Parathyroid adenoma (tissue), 2 donors: ENCODE data around the gene TMEM184B.

Experiments
- H2AFZ ChIP-seq: fragments of 300-600 bp; sonication (generic); one replicate; pipeline ENCODE4 v1.7.0; 2017; ENCODE audit warnings: antibody characterized with exemption, mild to moderate bottlenecking
- H3K27ac ChIP-seq: fragments of 300-600 bp; sonication (generic); one replicate; pipeline ENCODE4 v1.7.0; 2017
- H3K27me3 ChIP-seq: fragments of 300-600 bp; sonication (generic); one replicate; pipeline ENCODE4 v1.7.0; 2017; ENCODE audit warnings: low read length; ENCODE audit not compliant: control insufficient read depth, insufficient read depth
- H3K36me3 ChIP-seq: fragments of 300-600 bp; sonication (generic); one replicate; pipeline ENCODE4 v1.7.0; 2017; ENCODE audit warnings: low read length; ENCODE audit not compliant: control insufficient read depth, insufficient read depth
- H3K4me1 ChIP-seq: fragments of 300-600 bp; sonication (generic); one replicate; pipeline ENCODE4 v1.7.0; 2017; ENCODE audit warnings: control low read depth
- H3K4me2 ChIP-seq: fragments of 300-600 bp; sonication (generic); one replicate; pipeline ENCODE4 v1.7.0; 2017; ENCODE audit warnings: low read length
- H3K4me3 ChIP-seq: fragments of 300-600 bp; sonication (generic); one replicate; pipeline ENCODE4 v1.7.0; 2017; ENCODE audit warnings: low read depth, low read length
- H3K79me2 ChIP-seq: fragments of 300-600 bp; sonication (generic); one replicate; pipeline ENCODE4 v1.7.0; 2017; ENCODE audit warnings: control low read depth
- H3K9ac ChIP-seq: fragments of 300-600 bp; sonication (generic); one replicate; pipeline ENCODE4 v1.7.0; 2017; ENCODE audit warnings: mild to moderate bottlenecking
- H3K9me3 ChIP-seq: fragments of 300-600 bp; sonication (generic); one replicate; pipeline ENCODE4 v1.7.0; 2017; ENCODE audit warnings: low read length; ENCODE audit not compliant: control insufficient read depth
- CTCF ChIP-seq: fragments of 300-600 bp; sonication (generic); IDR thresholded peaks from one replicate; pipeline ENCODE4 v1.7.0; 2017; ENCODE audit warnings: antibody characterized with exemption, mild to moderate bottlenecking
- donor health status: primary hyperparathyroidism.

The TMEM184B gene

GRCh38 chr22:38304526-38304925 lies 31.7 kb upstream of the TMEM184B start:
- TF ChIP-seq CTCF = no peak
- Histone ChIP-seq H3K36me3 (no peaks in the 10 kb centered on the region), H2AFZ (no peak overlapping the region), H3K4me2 (no peak overlapping the region), H3K9ac (no peak overlapping the region), H3K4me3 (no peak overlapping the region), H3K27ac (no peak overlapping the region), H3K27me3 (no peaks in the 10 kb centered on the region), H3K79me2 (peaks cover 15% of the 10 kb centered on the region), H3K4me1 (peaks cover 10% of the 10 kb centered on the region), H3K9me3 (no peaks in the 10 kb centered on the region)

- H3K27me3 ChIP-seq = no peaks in the 10 kb centered on the region
- H3K36me3 ChIP-seq = no peaks in the 10 kb centered on the region
- no peak overlapping the region for H3K4me3 ChIP-seq
- H3K27ac ChIP-seq = peak overlapping the region; percentile 24
- H2AFZ ChIP-seq = no peak overlapping the region
- H3K9ac ChIP-seq = no peak overlapping the region
- TF ChIP-seq CTCF = no peak
- no peaks in the 10 kb centered on the region for H3K9me3 ChIP-seq
- no peak overlapping the region for H3K4me2 ChIP-seq
- peaks cover 15% of the 10 kb centered on the region for H3K79me2 ChIP-seq
- peaks cover 10% of the 10 kb centered on the region for H3K4me1 ChIP-seq
These were observed 31.2 kb upstream of the TMEM184B start for GRCh38 chr22:38303974-38304373.

- Histone ChIP-seq H3K4me2 (no peak overlapping the region), H3K27ac (no peak overlapping the region), H3K79me2 (peaks cover 15% of the 10 kb centered on the region), H3K27me3 (no peaks in the 10 kb centered on the region), H3K36me3 (no peaks in the 10 kb centered on the region), H3K4me1 (peaks cover 8% of the 10 kb centered on the region), H3K9ac (no peak overlapping the region), H3K4me3 (no peak overlapping the region), H3K9me3 (no peaks in the 10 kb centered on the region), H2AFZ (no peak overlapping the region)
- no peak for TF ChIP-seq CTCF
These were observed 30.1 kb upstream of the TMEM184B start for GRCh38 chr22:38302906-38303305.

- Histone ChIP-seq H3K27me3 (no peaks in the 10 kb centered on the region), H3K79me2 (peaks cover 15% of the 10 kb centered on the region), H3K9me3 (no peaks in the 10 kb centered on the region), H3K27ac (no peak overlapping the region), H3K9ac (no peak overlapping the region), H3K4me3 (no peak overlapping the region), H3K4me2 (no peak overlapping the region), H3K36me3 (no peaks in the 10 kb centered on the region), H2AFZ (no peak overlapping the region), H3K4me1 (peaks cover 8% of the 10 kb centered on the region)
- TF ChIP-seq CTCF = no peak
These were observed 28.1 kb upstream of the TMEM184B start for GRCh38 chr22:38300946-38301345.

GRCh38 chr22:38300197-38300945 lies 27.6 kb upstream of the TMEM184B start:
- H3K4me3 ChIP-seq = no peak overlapping the region
- H3K4me1 ChIP-seq = peaks cover 3% of the 10 kb centered on the region
- H3K36me3 ChIP-seq = no peaks in the 10 kb centered on the region
- H3K4me2 ChIP-seq = no peak overlapping the region
- no peaks in the 10 kb centered on the region for H3K9me3 ChIP-seq
- peaks cover 15% of the 10 kb centered on the region for H3K79me2 ChIP-seq
- H3K27ac ChIP-seq = no peak overlapping the region
- no peak overlapping the region for H3K9ac ChIP-seq
- no peaks in the 10 kb centered on the region for H3K27me3 ChIP-seq
- TF ChIP-seq CTCF = no peak
- no peak overlapping the region for H2AFZ ChIP-seq
